Measurements from ENCODE around the gene MAEL.

Gene MAEL

GRCh38 chr1:167057241-167057688, 68.2 kb downstream of the MAEL start:
- DNase-seq, result no peak

DNA sequence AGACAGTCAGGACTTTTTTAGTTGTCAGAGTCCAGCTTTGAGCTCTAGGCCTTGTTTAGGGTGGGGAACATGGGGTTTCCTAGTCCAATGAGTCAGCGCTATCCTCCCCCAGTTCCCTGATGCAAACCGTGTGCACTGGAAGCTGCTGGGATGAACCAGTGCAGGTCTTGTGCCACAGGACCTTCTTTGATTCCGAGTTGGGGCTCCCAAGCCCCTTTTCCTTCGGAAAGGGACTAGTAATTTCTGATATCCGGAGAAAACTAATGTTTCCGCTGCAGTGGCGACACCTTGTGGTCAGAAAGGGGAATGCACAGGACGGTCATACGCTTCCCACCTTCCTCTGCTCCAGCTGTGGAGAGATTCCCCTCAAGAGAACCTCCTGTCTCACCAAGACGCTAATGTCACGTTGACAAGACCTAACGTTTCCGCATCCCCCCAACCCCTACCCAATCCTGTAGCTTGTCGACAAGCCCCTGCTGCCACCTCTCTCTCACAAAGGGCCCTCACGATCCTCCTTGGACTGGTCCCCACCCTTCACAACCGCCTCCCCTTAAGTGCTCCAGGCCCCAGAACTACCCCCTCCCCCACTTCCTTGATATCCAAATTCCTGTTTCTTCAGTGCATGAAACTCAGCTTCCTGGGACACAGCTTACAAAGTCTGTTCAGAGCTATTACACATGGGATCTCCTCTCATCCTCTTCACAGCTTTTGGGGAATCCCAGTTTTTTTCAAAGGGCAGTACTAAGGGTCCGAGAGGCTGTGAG, 70.1 kb downstream of the MAEL start:
- DNase-seq, result peak; percentile 53

- no peak for DNase-seq
Measured at GRCh38 chr1:167059809-167060107, 70.7 kb downstream of the MAEL start.

- no peak for DNase-seq
Measured at GRCh38 chr1:167060141-167061072, 71.3 kb downstream of the MAEL start.

GRCh38 chr1:167061073-167061464, 72.0 kb downstream of the MAEL start:
- DNase-seq, result no peak

- no peak for DNase-seq
Measured at GRCh38 chr1:167064621-167065020, 75.5 kb downstream of the MAEL start.

DNA sequence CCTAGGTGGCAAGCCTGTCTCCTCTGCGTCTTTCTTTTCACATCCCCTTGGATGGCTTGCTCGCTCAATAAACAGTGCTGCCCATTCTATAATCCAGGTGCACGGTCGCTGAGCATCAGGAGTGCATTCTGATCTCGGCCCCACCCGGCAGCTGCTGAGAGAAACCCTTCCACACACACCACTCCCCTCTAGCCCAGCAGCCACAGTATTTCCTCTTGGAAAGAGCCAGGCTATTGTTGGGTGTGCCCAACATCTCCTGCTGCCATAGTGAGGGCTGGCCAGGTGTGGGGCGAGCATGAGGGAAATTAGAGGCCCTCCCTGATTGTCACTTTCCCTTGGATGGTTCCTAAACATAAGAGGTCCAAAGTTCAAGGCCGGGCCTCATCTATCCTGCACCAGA, 76.4 kb downstream of the MAEL start:
- no peak for DNase-seq

- peak; percentile 67 for DNase-seq
Measured at GRCh38 chr1:167066333-167067122, 77.4 kb downstream of the MAEL start.

DNA sequence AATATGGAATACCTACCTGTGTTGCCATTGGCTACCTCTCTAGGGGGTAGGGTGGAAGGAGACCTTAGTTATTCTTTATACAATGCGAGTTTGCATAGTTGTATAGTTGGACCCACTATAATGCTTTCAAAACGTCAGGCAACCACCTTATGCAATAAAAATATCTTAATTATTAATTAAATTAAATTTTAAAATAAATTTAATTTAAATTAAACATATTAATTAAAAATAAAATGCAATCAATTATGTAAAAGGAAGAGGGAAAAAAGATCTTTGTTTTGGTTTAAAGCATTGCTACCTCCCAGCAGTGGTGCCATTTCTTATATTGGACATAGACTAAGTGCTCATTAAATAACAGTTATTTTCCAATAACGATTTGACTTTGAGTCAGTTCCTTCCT, 78.8 kb downstream of the MAEL start:
- DNase-seq, result no peak

DNA sequence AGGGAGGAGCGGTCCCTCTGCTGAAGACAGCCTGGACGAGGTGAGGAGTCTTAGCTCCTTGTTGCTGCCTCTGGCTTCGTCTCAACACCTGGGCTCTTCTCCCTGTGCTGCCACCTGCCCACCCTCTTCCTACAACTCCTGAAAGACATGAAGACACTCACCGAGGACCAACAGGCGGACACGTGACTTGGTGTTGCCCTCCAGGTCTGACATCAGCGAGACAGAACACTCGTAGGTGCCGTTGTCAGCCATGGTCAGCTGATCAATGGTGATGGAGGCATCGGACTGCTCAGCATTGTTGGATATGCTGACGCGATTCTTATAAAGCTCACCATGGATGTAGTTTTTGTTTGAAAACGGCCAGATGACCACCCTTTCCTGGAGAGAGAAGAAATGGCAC, 79.7 kb downstream of the MAEL start:
- DNase-seq, result no peak

GRCh38 chr1:167071286-167071685, 82.2 kb downstream of the MAEL start:
- DNase-seq, result no peak
